ENCODE measurements around the gene CEP43.
A peak's percentile ranks its signal among the peaks of the same experiment; 100 is the strongest.
"Not testable (repeated sequence)": the region's sequence is repeated elsewhere in the genome, so short reads cannot be mapped to it uniquely, and the experiment has no call there.

The CEP43 gene, protein sequence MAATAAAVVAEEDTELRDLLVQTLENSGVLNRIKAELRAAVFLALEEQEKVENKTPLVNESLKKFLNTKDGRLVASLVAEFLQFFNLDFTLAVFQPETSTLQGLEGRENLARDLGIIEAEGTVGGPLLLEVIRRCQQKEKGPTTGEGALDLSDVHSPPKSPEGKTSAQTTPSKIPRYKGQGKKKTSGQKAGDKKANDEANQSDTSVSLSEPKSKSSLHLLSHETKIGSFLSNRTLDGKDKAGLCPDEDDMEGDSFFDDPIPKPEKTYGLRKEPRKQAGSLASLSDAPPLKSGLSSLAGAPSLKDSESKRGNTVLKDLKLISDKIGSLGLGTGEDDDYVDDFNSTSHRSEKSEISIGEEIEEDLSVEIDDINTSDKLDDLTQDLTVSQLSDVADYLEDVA

DNA sequence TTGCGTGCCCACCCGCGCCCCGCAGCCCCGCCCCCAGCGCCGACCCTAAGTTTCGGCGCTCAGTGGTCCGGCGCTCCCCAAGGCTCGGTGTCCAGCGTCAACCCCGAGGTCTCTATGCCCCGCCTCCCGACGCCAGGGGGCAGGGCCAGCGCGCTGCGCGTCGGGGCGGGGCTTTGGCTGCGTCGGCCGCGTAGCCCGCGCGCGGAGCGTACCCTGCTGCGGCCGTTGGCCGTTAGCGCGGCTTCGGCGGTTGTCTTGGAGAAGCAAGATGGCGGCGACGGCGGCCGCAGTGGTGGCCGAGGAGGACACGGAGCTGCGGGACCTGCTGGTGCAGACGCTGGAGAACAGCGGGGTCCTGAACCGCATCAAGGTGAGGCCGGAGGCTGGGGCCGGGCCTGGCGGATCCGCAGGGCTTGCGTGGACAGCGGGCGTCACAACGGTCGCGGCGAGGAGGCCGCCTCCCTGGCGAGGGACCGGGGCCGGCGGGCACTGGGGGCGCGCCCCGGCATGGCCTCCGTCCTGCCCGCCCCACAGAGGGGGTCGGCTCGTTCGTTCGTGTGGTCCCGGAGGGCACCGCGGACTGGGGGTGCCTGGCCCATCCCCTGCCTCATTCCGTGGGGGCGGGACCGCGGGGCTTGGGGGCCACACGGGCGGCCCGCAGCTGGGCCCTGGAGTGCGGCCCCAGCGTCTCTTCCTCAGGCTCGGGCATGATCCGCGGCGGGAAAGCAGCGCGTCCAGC is at the start of gene CEP43:
TSS of gene CEP43 (plus strand) at position 253 of the 739 bp plus-strand sequence. CDS start at position 269, 16 bp downstream.
- DNase-seq (ENCODE audit: low spot score), result peak; percentile 99

DNA sequence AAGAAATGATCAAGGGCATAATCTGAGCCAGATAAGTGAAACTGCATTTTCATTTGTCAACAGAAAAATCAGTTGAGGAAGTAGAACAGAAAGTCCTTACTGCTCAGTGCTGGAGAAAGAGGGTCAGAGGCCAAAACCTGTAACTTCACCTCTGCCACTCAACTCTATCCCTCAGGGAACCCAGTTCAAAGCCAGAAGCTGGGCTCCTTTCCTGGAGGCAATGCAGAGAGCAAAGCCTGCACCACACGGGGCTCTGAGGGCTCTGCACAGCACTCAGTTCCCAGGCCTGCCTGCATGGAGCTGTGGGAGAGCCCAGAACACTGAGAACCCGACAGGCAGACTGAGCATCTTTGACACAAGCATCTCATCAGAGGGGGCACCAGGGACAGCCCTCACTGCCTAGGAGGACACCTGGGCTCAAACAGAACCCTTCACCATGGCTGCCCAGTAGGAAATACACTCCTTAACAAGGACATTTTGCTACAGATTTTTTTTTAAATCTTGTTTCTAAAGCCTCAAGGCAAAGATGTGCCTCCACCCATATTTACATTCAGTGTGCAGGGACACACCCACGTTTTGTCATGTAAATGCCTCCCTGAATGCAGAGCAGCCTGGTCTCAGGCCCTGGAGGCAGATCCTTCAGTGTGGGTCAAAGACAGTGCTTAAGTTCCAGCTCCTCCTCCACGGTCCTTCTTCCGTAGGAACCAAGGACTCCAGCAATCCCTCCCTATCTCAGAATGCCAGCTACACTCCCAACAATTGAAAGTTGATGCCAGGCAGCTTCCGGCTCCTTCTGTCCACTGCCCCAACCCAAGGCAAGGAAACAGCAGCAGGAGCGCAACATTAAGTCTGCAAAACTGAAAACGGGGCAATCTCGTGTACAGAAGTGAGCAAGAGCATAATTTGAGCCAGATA is 49.4 kb upstream of the CEP43 start:
- no peak for DNase-seq (ENCODE audit: low spot score)

DNA sequence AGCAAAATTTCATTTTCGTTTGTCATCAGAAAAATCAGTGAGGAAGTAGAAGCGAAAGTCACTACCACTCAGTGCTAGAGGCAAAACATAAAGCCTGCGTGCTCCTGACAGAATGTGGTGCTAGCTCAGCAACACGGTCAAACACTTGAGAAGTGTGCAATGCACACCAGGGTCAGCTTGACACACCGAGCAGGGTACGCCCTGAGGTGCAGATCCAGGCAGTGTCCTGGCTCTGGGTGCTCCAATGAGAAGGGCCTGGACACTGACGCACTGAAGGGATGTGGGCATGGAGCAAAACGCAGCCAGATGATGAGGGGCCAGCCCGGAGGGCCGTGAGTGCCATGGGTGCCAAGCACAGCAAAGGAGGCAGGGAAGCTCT is 48.8 kb upstream of the CEP43 start:
- DNase-seq (ENCODE audit: low spot score), result no peak

DNA sequence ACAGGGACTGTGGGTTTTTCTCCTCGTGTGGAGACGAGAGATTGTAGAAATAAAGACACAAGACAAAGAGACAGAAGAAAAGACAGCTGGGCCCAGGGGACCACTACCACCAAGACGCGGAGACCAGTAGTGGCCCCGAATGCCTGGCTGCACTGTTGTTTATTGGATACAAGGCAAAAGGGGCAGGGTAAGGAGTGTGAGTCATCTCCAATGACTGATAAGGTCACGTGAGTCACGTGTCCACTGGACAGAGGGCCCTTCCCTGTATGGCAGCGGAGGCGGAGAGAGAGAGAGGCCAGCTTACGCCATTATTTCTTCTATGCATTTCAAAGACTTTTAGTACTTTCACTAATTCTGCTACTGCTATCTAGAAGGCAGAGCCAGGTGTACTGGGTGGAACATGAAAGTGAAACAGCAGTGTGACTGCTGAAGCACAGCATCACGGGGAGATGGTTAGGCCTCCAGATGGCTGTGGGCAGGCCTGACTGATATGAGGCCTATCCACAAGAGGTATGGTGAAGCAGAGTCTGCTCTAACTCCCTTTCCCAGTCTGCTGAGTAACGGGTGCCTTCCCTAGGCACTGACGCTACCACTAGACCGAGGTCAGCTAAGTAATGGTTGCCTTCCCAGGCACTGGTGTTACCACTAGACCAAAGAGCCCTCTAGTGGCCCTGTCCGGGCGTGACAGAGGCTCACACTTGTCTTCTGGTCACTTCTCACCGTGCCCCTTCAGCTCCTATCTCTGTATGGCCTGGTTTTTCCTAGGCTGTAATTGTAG is 48.1 kb upstream of the CEP43 start:
- not testable (repeated sequence) for DNase-seq (ENCODE audit: low spot score)

DNA sequence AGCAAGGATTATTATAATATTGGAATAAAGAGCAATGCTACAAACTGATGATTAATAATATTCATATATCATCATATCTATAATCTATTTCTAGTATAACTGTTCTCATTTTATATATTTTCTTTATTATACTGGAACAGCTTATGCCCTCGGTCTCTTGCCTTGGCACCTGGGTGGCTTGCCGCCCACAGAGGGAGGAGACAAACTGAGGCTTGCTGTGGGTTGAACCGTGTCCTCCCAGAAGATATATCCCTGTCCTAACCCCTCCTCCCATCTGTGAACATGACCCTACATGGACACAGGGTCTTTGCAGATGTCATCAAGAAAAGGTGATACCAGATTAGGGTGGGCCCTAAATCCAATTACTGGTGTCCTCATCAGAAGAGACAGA is 47.5 kb upstream of the CEP43 start:
- DNase-seq (ENCODE audit: low spot score), result no peak

DNA sequence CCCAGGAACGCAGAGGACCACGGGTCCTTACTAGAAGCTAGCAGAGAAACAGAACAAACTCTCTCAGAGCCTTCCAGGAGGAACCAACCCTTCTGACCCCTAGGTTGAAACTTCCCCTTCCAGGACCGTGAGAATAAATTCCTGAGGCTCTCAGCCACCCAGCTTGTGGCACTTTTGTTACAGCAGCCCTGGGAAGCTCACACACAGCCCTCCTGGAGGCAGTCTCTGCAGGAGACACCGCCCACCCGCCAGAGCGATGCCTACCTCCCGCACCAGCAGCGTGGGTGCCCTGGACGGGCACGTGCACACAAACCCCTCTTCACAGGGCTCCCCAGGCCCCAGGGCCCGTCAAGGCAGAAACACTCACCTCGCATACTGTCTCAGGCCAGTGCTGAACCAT is 47.1 kb upstream of the CEP43 start:
- no peak for DNase-seq (ENCODE audit: low spot score)

DNA sequence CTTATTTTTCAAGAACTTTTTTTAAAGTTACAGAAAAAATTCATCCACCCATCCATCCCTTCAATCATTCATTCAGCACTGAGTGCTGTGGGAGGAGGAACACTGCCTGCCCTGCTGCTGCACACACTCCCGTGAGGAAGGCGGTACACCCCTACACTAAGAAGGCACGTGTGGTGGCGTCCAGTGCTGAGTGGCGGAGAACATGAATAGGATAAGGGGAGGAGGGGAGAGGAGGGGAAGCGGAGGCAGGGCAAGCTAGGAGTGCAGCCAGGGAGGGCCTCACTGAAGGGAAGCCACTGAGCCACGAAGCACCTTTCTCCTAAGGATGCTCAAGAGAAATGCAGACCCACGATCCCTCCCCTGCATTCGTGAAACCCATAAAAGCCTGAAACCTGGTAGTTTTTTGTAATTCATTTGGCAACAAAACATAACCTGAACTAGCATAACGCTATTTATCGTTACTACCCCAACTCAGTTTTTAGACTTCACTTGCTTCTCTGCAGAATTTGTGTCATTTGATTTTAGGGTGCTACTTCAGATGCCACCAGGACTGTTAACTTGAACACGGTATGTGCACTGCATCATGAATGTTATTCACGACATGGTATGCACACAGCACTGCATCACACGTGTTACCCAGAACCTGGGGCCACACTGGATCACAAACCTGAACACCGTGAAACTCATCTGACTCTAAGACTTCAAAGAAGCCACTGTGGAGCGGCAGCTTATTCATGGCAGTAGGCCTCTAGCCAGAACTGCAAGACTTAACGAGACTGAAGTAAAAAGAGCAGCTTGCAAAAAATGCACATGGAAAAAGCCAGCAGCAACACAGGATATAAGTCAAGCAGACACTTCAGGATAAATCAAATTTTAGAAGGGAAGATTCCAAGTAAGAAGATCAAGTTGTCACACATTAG is 46.4 kb upstream of the CEP43 start:
- DNase-seq (ENCODE audit: low spot score), result no peak

DNA sequence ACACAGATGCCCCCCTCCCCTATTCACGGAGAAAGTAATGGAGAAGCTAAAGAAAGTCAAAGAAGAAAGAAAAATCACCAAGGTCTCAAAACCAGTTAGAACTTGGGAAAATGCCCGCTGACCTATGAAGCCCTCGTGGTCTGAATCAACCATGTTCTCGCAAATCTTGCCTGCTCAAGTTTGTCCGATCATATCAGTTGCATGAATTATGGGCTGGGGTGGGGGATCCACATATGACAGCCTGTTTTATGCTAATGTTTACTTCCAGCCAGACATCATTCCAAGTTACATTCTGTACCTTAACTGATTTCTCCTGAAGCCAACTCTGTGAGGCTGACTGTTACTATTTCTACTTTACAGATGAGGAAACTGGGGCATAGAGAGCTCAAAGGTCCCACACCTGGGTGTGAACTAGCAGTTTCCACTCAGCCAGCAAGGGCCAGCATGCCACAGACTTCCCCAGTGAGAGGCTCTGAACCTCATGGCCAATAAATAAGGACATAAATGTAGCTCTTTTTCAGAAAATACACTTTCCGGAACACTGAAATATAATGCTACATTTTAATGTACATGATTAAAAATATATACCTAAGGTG is 45.0 kb upstream of the CEP43 start:
- no peak for DNase-seq (ENCODE audit: low spot score)

DNA sequence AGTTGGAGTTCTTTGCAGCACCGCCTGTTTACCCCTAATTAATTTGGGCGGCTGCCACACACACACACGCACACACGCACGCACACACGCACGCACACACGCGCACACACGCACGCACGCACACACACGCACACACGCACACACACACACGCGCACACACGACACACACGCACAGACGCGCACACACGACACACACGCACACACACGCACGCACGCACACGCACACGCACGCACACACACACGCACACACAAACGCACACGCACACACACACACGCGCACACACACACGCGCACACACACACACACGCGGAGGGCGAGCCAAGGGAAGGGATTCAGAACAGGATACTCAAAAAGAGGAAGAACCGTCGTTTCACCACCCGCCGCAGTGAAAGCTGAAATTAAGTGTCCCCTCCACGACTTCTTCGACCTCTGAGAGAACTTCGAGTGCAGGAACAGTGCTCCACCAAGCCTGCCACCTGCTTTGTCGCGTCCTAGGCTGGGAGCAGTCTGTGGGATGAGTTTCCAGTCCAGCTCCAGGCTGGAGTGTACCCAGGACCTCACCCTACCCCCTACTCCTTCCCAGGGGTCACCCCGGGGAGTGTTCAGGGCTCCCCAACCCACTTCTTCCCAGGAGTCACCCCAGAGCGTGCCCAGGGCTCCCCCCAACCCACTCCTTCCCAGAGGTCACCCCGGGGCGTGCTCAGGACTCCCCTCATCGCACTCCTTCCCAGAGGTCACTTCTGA is 43.9 kb upstream of the CEP43 start:
- DNase-seq (ENCODE audit: low spot score), result no peak

DNA sequence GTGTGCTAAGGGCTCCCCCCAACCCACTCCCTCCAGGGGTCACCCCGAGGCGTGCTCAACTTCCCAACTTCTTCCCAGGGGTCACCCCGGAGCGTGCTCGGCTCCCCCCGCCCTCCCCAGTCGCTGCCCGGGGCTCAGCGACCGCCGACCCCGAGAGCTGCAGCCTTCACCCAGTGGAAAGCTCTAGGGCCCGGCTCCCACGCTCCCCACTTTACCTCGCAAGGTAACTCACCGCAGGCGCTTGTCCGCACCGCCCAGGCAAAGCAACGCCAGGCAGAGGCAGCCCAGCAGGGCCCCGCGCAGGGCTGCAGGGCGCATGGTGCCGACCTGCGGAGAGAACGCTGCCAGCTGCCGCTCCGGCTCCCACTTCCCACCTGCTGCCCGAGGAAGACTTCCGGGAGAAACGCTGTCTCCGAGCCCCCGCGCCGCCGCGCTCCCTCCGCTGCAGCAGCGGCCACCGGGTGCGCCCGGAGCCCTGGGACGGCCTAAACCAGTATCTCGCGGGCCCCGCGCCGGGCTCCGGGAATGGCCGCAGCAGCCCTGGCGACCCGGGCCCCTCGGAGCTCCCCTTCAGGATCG is 43.2 kb upstream of the CEP43 start:
- DNase-seq (ENCODE audit: low spot score), result peak; percentile 24

DNA sequence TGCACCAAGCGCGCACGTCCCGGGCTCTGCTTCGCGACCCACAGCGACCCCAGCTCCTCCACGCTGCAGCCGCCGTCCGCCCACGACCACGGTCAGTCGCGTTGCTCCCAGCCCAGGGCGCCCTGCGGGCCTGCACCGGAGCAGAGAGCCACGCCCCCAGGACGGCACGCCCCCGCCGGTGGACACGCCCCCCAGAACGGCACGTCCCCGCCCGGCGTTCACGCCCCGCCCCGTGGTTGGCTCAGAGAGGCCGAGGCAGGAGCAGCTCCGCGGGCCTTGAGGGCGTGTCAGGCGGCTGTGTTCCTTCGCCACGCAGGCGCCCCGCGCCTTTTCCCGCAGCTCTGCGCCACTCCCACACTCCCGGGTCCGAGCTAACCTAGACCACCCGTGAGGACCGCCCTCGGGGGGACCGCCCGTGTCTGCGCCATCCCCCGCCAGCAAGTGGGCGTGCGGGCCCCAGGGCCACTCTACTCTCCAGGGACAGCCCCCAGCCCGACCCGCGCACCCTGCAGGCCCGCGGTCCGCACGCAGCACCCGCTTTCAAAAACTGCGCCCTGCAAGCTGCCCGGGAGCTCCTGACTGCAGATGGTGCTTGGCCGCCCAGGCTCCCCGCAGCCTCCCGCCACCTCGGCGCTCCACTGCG is 42.6 kb upstream of the CEP43 start, which contains the start of gene RNASET2:
TSS of gene RNASET2 (minus strand) at position 107 of the 643 bp plus-strand sequence. CDS start 368 bp downstream, outside the sequence.
- DNase-seq (ENCODE audit: low spot score), result peak; percentile 96

DNA sequence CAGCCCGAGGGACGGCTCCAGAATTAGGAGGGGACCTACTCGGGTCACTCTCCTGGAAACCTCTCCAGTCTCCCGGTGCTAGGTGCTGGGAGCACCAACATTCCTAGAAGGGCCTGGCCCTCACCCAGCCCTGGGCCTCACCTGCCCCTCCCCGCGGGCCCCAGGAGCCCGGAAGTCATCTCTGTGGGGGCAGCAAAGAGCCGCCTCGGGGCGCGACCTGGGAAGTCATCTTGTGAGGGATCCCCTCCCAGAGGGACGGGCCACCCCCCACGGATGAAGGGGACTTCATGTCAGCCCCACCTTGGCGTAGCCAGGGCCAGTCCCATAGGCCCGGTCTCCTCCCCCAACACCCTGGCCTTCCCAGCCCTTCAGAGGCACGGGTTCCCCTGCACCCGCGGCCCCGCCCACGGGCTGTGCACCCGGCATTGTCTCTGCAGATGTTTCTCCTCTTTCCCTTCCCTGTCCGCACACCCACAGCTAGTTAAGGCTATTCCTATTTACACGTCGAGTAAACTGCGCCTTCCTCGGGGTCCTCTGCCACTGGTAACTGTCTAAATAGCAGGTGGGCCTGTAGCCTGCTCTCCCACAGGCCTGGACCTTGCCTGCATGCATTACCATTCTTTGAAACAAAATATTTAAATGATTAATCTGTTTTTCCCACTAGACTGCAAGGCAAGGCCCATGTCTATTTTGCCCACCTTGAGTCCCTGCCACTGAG is 42.0 kb upstream of the CEP43 start:
- DNase-seq (ENCODE audit: low spot score), result peak; percentile 35

DNA sequence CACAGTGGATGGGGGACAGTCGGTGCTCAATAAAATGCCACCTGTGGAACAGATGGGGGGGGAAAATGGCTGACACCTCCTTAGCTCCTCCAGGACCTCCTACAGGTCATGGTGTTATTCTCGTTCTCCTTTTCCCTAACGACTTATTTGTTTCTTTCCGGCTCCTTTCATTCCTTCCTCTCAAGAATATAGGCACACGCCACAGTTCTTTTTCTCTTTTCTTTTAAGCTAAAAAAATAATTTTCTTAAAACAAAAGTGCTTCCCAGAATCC is 41.5 kb upstream of the CEP43 start:
- DNase-seq (ENCODE audit: low spot score), result no peak

DNA sequence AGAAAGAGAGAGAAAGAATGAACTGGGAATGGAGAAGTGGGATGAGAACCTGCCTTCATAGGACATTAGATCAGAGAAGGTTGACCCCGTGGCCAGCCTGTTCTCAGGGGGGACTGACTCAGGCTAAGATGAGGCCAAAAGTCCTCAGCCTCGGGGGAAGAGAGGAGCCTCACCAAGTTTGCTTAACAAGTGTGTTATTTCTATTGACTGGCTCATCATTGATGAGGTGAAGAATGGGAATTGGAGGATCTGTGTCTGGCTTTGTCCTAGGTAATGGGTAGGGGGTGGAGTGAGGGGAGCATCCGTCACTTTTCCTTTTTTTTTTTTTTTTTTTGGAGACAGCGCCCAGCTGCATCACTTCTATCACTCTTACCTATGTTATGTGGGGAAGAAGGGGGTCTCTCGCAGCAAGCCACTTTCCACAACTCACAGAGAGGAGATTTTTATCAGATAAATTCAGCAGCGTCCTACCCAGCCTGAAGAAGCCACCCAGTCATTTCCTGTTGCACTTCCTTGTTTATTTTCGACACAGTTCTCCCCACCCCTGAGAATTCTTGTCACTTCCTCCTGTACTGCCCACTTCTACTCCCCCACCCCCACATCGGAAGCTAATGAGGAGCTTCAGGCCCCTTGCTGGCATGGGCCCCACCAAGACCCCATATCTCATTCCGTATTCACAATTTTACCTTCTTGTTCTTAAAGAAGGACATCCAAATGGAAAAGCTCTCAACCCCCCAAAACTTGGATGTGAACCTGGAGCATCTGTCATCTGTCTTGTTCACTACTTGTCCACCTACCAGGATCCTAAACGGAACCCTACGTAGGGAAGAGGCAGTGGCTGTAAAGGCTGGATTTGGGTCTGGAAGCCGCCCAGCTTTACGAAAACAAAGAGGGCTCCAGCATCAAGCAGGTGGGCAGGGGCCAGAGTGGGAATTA is 40.0 kb upstream of the CEP43 start:
- no peak for DNase-seq (ENCODE audit: low spot score)

DNA sequence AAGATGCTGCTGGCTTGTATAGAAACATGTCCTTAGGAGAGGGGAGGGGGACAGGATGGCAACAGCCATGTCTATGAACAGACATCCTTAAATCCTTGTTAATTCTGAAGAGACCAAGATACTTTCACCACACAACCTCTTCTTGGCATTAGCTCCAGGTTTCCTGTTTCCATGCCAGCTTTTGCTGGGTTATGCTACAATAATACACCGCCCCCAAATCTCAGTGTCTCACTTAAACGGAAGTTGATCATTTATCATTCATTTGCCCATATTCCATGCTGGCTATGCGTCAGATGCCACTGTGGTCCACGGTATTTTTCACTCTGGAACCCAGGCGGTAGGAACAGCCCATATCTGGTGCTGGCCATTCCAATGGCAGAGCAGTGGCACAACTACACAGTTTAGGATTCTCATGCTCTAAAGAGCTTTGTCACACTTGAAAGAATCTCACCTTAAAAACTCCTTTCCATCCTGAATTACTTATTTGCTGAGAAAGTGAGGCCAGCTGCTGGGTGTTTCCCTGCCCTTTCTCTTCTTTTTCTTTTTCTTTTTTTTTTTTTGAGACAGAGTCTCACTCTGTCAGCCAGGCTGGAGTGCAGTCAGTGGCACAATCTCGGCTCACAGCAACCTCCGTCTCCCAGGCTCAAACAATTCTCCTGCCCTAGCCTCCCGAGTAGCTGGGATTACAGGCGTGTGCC is 39.1 kb upstream of the CEP43 start:
- no peak for DNase-seq (ENCODE audit: low spot score)

DNA sequence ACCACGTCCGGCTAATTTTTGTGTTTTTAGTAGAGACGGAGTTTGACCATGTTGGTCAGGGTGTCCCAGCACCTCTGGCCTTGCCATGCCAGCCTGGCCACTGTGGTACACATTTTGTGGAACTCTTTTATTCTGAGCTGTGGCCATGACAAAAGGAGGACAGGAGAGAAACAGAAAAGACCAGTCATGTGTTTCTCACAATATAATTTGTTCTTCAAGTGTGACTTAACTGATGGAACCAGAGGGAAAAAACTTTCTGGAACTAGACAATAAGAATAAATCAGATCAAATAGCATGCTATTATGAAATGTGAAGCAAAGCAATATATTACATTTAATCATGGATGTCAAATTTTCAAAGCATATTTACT is 38.6 kb upstream of the CEP43 start:
- DNase-seq (ENCODE audit: low spot score), result no peak
